Stimulated activated CD4-positive, alpha-beta T cell treated with anti-CD3 and anti-CD28 coated beads, Interleukin-12 subunit alpha, Interleukin-12 subunit beta, amount 100 ng/mL, for 48 hours (primary cell): Measurements from ENCODE around the gene CFAP74.
"Not testable (repeated sequence)": the region's sequence is repeated elsewhere in the genome, so short reads cannot be mapped to it uniquely, and the experiment has no call there.

Experiments used
- DNase-seq, 3 donors: peaks; one replicate each; pipeline ENCODE4 v3.0.0-alpha.2; 2020; ENCODE audit warnings: low read depth in 2 of 3, low spot score in 1 of 3

CFAP74 gene

DNA sequence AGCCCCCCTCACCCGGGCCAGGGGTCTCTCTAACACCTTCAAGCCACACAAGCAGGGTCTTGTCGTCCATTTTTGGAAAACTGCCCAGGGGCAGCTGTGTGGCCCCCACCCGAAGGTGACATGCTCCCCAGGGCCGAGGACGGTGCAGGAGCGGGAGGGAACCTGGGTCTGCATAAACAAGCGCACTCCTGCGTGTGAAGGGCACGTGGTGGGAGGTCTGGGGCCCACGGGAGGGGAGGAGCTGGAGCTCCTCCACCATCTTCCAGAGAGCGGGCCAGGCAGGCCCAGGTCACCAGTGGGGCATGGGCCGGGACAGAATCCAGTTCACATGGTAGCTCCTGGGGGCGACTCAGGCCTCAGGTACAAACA, 16.5 kb downstream of the CFAP74 start:
- no peak for DNase-seq

DNA sequence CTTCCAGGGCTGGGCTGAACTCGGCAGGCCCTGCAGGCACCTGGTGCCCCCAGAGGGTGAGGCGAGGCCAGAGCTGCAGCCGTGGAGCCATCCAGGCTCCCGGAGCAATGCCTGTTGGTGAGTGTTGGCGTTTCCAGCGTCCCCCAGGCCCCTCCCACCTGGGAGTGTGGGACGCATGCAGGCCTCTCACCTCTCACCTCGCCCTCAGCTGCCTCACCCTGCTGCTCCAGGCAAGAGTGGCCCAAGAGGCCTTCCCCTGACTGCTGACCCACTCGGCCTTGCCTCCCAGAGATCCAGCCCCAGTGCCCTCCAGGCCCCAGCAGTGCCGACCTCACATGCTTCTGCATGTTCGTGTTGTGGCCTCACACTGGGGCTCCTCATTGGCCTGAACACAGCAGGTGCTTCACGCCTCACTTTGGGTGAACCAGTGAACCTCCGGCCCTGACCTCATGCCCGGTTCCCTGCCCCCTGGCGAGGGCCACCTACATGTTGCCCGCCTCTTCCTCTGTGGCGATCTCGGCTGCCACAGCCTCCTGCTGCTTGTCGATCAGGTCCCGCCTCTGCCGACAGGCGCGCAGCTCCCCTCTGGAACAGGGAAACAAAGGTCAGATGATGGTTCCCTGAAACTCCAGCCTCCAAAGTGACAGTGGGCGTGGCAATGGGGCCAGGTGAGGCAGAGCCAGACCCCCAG, 17.0 kb downstream of the CFAP74 start:
- DNase-seq, result no peak

GRCh38 chr1:1985375-1986050, 18.1 kb downstream of the CFAP74 start:
- no peak for DNase-seq

DNA sequence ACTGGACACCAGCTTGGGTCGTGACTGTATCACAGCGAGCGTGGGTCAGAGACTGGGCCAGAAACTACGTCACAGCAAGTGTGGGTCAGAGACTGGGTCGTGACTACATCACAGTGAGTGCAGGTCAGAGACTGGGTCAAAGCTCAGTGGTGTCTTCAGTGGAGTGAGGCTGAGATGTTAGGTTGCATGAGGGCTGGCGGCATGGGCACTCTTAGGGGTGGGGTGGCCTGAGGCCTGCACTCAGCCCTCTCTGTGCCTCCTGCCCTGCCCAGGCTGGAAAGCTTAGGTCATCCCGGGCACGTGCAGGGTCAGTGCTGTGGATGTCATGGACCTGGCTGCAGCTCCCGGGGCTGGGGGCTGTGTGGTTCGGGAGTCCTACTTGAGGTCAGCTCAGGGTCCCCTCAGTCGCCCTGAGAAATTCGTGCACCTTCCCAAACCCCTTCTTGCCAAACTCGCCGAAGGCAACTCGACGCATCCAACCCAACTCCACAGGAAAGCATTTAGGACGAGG, 19.0 kb downstream of the CFAP74 start:
- no peak for DNase-seq

GRCh38 chr1:1982379-1983232, 21.0 kb downstream of the CFAP74 start:
- no peak for DNase-seq

GRCh38 chr1:1981631-1982327, 21.8 kb downstream of the CFAP74 start:
- not testable (repeated sequence) for DNase-seq

DNA sequence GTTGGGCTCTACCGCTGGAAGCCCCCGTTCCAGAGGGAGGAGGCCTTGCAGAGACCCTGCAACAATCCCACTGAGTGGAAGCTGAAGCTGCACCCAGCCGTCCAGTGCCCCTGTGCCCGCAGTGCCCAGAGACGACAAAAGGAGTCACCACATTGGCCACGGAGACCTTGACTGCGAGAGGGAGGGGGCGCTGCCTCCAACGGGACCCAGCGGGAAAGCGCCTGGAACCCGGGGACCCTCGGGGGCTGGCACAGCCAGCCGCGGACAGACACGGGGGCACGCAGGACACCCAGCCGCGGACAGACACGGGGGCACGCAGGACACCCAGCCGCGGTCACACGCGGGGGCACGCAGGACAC, 22.5 kb downstream of the CFAP74 start:
- DNase-seq, result no peak

DNA sequence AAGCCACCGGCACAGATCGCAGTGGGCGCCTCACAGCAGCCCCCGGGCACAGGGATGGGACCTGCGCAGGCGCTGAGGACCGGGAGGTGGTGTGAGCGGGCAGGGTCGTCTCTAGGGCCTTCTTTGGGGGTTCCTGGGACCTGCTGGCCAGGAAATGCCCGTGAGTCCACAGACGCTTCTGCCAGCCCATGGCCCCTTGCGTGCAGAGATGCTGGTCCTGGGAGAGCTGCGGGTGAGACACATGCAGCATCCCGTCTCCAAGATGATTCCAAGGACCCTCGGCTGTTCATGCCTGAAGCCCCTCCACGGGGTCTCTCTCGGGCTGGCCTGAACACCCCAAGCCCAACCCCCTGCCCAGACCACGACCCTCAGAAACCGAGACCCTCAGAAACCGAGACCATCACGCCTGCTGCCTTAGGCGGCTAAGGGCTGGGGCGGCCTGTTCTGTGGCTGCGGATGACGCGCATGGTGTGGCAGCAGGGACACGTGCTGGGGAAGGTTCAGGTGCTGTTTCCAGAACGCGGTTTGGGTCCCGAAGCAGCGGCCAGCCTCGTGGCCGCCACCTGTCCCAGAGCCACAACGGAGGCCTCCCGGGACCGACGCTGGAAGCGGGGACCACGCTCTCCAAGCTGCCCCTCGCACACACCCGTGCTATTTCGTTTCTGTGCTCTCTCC, 23.0 kb downstream of the CFAP74 start:
- no peak for DNase-seq

DNA sequence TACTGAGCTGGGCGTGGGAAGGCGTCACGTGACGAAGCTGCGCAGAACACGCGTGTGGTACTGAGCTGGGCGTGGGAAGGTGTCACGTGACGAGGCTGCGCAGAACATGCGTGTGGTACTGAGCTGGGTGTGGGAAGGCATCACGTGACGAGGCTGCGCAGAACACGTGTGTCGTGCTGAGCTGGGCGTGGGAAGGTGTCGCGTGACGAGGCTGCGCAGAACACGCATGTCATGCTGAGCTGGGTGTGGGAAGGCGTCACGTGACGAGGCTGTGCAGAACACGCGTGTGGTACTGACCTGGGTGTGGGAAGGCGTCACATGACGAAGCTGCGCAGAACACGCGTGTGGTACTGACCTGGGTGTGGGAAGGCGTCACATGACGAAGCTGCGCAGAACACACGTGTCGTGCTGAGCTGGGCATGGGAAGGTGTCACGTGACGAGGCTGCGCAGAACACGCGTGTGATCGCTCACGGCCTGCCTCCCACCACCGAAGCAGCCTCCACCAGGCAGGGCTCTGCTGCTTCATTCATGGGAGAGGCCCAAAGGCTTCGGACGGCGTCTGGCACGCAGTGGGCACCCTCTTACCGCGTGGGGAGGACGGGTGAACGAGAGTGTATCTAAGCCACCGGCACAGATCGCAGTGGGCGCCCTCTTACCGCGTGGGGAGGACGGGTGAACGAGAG, 24.0 kb downstream of the CFAP74 start:
- no peak for DNase-seq

DNA sequence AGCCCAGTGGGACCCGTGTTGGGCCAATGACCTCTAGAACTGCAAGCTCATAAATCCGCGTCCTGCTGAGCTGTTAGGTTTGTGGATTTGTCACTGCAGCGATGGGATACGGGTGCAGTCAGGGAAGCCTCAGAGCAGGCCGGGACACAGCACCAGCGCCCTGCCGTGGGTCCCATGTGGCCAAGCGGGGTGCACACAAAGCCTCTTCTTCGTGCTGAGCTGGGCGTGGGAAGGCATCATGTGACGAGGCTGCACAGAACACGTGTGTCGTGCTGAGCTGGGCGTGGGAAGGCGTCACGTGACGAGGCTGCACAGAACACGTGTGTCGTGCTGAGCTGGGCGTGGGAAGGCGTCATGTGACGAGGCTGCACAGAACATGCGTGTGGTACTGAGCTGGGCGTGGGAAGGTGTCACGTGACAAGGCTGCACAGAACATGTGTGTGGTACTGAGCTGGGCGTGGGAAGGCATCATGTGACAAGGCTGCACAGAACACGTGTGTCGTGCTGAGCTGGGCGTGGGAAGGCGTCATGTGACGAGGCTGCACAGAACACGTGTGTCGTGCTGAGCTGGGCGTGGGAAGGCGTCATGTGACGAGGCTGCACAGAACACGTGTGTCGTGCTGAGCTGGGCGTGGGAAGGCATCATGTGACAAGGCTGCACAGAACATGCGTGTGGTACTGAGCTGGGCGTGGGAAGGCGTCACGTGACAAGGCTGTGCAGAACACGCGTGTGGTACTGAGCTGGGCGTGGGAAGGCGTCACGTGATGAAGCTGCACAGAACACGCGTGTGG, 24.7 kb downstream of the CFAP74 start:
- not testable (repeated sequence) for DNase-seq

GRCh38 chr1:1978108-1978507, 25.5 kb downstream of the CFAP74 start:
- no peak for DNase-seq

DNA sequence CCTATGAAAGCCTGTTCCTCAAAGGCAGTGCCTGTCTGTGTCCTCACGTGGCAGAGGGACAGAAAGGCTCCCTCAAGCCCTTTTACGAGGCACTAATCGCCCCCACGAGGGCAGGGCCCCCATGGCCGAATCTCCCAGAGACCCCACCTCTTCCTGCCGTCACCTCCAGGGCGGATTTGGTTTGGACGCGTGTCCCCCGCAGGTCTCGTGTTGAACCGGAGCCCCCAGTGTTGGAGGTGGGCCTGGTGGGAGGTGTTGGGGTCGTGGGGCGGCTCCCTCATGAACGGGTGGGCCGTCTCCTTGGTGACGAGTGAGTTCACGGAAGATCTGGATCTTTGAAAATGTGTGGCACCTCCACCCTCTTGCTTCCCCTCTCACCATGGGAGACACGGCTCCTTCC, 27.6 kb downstream of the CFAP74 start:
- DNase-seq, result no peak

DNA sequence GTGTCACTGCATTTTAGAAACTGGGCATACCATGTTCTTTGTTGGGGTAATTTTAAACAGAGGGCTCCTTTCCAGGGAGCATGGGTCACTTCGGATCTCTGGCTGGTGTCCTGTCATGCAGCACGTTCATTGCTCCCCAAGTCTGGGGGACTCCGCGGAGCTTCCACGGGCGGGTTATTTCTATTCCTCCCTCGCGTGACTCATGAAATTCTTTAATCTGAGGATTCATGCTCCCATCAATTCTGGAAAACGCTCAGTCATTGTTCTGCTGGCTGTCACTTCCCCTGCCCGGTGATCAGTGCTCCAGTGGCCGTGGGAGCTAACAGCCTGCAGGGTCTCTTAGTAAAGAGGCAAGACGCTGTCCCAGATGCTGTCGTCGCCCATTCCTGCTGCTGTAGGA, 28.1 kb downstream of the CFAP74 start:
- no peak for DNase-seq

DNA sequence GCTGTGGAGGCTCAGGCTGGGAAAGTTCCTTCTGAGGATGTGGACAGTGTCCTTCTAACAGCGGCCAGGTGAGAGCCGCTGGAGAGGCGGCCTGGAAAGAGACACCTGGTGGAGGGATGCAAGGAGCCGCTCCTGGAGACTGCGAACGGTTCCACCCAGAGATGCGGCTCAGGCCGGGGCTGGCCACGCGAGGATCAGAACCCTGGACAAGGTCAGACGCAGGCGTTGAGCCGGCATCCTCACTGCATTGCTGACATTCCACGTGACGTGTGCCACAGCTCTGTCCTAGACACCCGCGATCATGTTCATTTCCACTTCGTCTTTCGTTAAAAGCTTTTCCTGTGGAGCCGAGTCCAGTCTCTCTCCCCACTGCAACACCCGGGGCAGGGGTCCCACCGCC, 28.8 kb downstream of the CFAP74 start:
- no peak for DNase-seq

DNA sequence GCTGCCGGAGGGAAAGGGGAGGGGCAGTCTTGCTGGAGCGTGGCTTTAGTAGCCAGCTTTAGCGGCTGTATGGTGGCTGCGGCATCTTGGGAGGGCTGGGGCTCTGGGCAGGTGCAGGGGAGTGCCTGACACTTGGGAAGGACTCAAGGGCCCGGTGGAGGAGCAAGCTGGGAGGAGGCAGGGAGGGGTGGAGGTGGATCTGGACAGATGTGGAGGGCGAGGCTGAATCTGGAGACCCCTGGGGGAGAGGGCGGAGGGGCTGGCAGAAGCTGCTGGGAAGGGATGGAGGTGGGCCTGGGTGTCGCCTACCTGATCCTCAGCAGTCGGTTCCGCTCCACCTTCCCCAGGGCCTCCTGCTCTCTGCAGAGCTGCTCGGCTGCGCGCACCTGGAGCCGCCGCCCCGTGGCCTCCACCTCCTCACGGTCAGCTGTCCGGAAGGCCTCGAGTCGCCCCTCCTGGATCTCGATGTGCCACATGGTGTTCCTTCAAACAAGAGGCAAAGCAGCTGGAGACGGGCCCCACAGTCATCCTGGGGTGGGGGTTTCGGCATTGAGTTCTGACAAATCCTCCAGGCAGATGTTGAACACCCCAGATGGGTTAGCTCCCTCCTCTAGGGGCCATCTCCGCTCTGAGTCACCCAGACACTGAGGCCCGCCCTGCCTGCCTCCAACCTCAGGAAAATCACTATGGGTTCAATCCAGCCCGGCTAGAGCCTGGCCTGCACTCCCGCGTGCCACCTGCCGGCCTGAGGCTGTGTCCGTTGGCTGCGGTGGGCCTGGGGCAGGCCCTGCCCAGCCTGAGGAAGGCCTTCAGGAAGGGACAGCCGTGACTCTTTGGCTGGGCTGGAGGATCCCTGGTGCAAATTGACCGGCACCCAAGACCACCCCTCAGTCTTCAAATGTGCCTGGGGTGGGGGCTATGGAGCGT, 29.6 kb downstream of the CFAP74 start:
- DNase-seq, result no peak

DNA sequence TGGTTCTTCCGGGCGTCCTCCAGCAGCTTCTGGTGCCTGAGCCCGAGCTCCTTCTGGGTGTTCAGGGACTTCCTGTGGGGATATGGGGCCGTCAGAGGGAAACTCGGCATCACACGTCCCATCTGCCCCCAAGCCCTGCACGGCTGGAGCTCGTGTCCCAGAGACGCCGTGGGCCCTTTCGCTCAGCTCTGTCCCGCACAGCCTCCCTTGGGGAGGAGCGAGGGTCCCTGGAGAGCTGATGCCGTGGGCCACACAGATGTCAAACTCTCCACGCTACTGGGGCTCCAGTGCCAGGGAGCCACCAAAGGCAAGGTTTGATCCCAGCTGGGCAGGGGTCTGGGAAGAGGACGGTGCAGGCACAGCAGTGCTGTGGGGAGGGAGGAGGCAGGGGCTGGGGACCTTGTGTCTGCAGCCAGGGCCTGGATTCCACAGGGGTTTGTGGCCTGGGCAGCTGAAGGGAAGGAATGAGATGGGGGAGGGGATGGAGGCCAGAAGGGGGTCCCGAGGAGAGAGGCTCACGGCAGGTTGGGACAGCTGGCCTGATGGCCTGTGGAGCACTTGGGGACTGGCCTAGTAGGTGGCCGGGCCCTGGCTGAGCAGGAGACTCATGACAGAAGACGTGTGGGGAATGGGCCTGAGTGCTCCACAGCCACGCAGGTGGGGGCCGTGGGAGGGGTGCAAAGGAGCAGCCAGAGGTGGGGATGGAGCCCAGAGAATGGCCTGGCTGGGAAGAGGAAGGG, 30.4 kb downstream of the CFAP74 start:
- DNase-seq, result no peak

DNA sequence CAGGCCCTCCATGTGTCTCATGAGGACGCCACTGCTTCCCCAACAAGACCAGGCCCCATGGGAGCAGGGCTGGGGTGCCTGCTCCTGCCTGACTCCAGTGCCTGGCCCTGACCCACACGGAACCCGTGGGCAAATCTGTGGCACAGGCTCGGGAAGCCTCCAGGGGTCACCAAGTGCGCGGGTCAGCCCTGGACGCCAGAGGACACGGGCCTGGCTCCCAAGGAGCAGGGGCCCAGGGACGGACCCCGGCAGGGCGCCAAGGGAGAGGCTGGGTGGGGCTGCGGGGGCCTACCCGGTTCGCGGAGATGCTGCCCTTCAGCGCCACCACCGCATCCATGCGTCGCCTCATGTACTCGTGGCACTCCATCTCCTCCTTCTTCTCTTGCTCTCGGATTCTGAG, 31.9 kb downstream of the CFAP74 start:
- DNase-seq, result no peak

- DNase-seq, result no peak
These were observed 32.6 kb downstream of the CFAP74 start for GRCh38 chr1:1971017-1971416.
